Neural cell (in vitro differentiated cells): Measurements from ENCODE around the gene MOCS2. TPM values are rescaled to one million over a fixed set of nuclear protein-coding genes. Genes with fewer than 3 reads are reported as not detected.
A peak's percentile ranks its signal among the peaks of the same experiment; 100 is the strongest.

Source experiments
- H2AFZ ChIP-seq: fragments of 200-600, 300-800 bp; sonication (generic), shearing (Covaris generic); 2 replicates; pipeline ENCODE4 v1.6.0; 2014; ENCODE audit warnings: low read depth, mild to moderate bottlenecking, antibody characterized with exemption, low read length, moderate library complexity
- H3F3A ChIP-seq: fragments of 200-600 bp; shearing (Covaris generic); 2 replicates; pipeline ENCODE4 v1.6.1; 2016; ENCODE audit warnings: mild to moderate bottlenecking, moderate library complexity, mixed read lengths, antibody characterized with exemption, low read length; ENCODE audit not compliant: insufficient read depth, poor library complexity, severe bottlenecking
- H3K27ac ChIP-seq: fragments of 200-600, 300-800 bp; sonication (generic), shearing (Covaris generic); 2 replicates; pipeline ENCODE4 v1.5.1; 2014; ENCODE audit warnings: mild to moderate bottlenecking, low read length, moderate library complexity
- H3K27me3 ChIP-seq: fragments of 300-800, 200-600 bp; sonication (generic), shearing (Covaris generic); 2 replicates; pipeline ENCODE4 v1.6.0; 2014; ENCODE audit warnings: mild to moderate bottlenecking, low read depth, low read length, moderate library complexity; ENCODE audit not compliant: insufficient read depth
- H3K36me3 ChIP-seq: fragments of 300-800, 200-600 bp; sonication (generic), shearing (Covaris generic); 2 replicates; pipeline ENCODE4 v1.5.1; 2014; ENCODE audit warnings: mild to moderate bottlenecking, antibody characterized with exemption, low read length, moderate library complexity; ENCODE audit not compliant: insufficient read depth
- H3K4me2 ChIP-seq: fragments of 300-800, 200-600 bp; sonication (generic), shearing (Covaris generic); 2 replicates; pipeline ENCODE4 v1.6.0; 2014; ENCODE audit warnings: mild to moderate bottlenecking, low read length
- H3K4me3 ChIP-seq: fragments of 300-800, 200-600 bp; sonication (generic), shearing (Covaris generic); 2 replicates; pipeline ENCODE4 v1.5.1; 2014; ENCODE audit warnings: mild to moderate bottlenecking, low read length, moderate library complexity
- H3K79me2 ChIP-seq: fragments of 200-600 bp; shearing (Covaris generic); replicated peaks from 2 replicates; pipeline ENCODE4 v1.6.0; 2014; ENCODE audit warnings: mild to moderate bottlenecking, low read length, moderate library complexity; ENCODE audit not compliant: insufficient read depth
- H3K9ac ChIP-seq: fragments of 300-800, 200-600 bp; sonication (generic), shearing (Covaris generic); 2 replicates; pipeline ENCODE4 v1.6.1; 2016; ENCODE audit warnings: mild to moderate bottlenecking, low read length, mixed read lengths
- H3K9me2 ChIP-seq: fragments of 200-600 bp; shearing (Covaris generic); 2 replicates; pipeline ENCODE4 v1.6.1; 2016; ENCODE audit warnings: mild to moderate bottlenecking, low read length, mixed read lengths; ENCODE audit not compliant: insufficient read depth
- H3K9me3 ChIP-seq: fragments of 200-600, 300-800 bp; sonication (generic), shearing (Covaris generic); 2 replicates; pipeline ENCODE4 v1.6.1; 2016; ENCODE audit warnings: mild to moderate bottlenecking, mixed run types, low read length, moderate library complexity, mixed read lengths
- H4K20me1 ChIP-seq: fragments of 200-600 bp; shearing (Covaris generic); 2 replicates; pipeline ENCODE4 v1.6.1; 2016; ENCODE audit warnings: mild to moderate bottlenecking, mixed run types; ENCODE audit not compliant: insufficient read depth
- EP300 ChIP-seq: fragments of 450-650 bp; conservative IDR thresholded peaks from 2 replicates; pipeline ENCODE4 v1.6.1; 2014; ENCODE audit warnings: antibody characterized with exemption, mild to moderate bottlenecking, moderate library complexity; ENCODE audit not compliant: poor library complexity, severe bottlenecking
- EZH2 ChIP-seq: fragments of 200-600, 300-800 bp; shearing (Covaris generic), sonication (generic); IDR thresholded peaks from 2 replicates; pipeline ENCODE4 v1.6.1; 2014; ENCODE audit warnings: antibody characterized with exemption, low read length, borderline replicate concordance, mild to moderate bottlenecking; ENCODE audit not compliant: insufficient read depth, poor library complexity, severe bottlenecking
- MXI1 ChIP-seq: fragments of 450-650 bp; conservative IDR thresholded peaks from 2 replicates; pipeline ENCODE4 v1.6.1; 2014; ENCODE audit warnings: antibody characterized with exemption, mild to moderate bottlenecking; ENCODE audit not compliant: poor library complexity, severe bottlenecking
- POLR2AphosphoS5 ChIP-seq: IDR thresholded peaks from 2 replicates; pipeline ENCODE4 v1.6.1; 2012
- RAD21 ChIP-seq: fragments of 450-650 bp; conservative IDR thresholded peaks from 2 replicates; pipeline ENCODE4 v1.6.1; 2014; ENCODE audit warnings: antibody characterized with exemption, mild to moderate bottlenecking, moderate library complexity
- REST ChIP-seq: IDR thresholded peaks from 2 replicates; pipeline ENCODE4 v1.6.1; 2012; ENCODE audit warnings: borderline replicate concordance
- SMC3 ChIP-seq: fragments of 450-650 bp; conservative IDR thresholded peaks from 2 replicates; pipeline ENCODE4 v1.6.1; 2014; ENCODE audit warnings: antibody characterized with exemption, mild to moderate bottlenecking, moderate library complexity; ENCODE audit not compliant: poor library complexity
- TAF1 ChIP-seq: IDR thresholded peaks from 2 replicates; pipeline ENCODE4 v1.6.1; 2012; ENCODE audit warnings: low read depth
- polyA plus RNA-seq: library from polyadenylated mRNA; depleted of rRNA; stranded (reverse); fragments of >200 nt; gene quantifications from 2 replicates; pipeline ENCODE4 v1.2.3, GENCODE V29; 2014
- TF ChIP-seq, protein P1 (sequence below): fragments of 450-650 bp; IDR thresholded peaks from 2 replicates; pipeline ENCODE4 v1.5.1; 2014; ENCODE audit warnings: antibody characterized with exemption, mild to moderate bottlenecking, moderate library complexity; ENCODE audit not compliant: poor library complexity, severe bottlenecking

MOCS2 gene
- polyA plus RNA-seq, 1 donor from 2014 or later, result 71.0 TPM

DNA sequence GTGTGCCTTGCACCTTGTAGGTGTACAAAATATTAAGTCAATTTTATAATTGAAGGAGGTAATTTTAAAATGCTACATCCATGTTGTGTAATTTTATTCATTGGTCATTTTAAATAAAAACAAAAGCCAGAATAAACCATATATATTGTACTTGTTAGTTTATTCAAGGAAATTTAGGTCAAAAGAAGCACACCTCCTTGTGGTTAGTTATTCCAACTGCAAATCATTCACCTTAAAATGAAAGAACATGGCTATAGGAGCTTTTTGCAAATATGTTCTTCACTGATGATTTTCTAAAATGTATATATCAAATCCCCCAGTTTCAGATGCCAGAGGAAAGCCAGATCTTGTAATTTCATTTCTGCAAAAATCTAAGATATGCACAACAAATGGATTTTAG lies 5.4 kb upstream of the MOCS2 start:
- no peaks in the 10 kb centered on the region for H4K20me1 ChIP-seq
- no peaks in the 10 kb centered on the region for H3F3A ChIP-seq
- no peaks in the 10 kb centered on the region for H3K9me3 ChIP-seq
- H3K36me3 ChIP-seq, result no peaks in the 10 kb centered on the region
- no peak overlapping the region for H3K4me2 ChIP-seq
- no peak overlapping the region for H3K9ac ChIP-seq
- TF ChIP-seq TAF1, result no peak
- no peak for TF ChIP-seq REST
- no peak for TF ChIP-seq EP300
- TF ChIP-seq POLR2AphosphoS5, result no peak
- TF ChIP-seq SMC3, result no peak
- TF ChIP-seq EZH2, result no peak
- no peak for TF ChIP-seq MXI1
- TF ChIP-seq, protein P1, sequence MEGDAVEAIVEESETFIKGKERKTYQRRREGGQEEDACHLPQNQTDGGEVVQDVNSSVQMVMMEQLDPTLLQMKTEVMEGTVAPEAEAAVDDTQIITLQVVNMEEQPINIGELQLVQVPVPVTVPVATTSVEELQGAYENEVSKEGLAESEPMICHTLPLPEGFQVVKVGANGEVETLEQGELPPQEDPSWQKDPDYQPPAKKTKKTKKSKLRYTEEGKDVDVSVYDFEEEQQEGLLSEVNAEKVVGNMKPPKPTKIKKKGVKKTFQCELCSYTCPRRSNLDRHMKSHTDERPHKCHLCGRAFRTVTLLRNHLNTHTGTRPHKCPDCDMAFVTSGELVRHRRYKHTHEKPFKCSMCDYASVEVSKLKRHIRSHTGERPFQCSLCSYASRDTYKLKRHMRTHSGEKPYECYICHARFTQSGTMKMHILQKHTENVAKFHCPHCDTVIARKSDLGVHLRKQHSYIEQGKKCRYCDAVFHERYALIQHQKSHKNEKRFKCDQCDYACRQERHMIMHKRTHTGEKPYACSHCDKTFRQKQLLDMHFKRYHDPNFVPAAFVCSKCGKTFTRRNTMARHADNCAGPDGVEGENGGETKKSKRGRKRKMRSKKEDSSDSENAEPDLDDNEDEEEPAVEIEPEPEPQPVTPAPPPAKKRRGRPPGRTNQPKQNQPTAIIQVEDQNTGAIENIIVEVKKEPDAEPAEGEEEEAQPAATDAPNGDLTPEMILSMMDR, result peak; percentile 15
- no peak for TF ChIP-seq RAD21
- no peaks in the 10 kb centered on the region for H3K79me2 ChIP-seq
- no peaks in the 10 kb centered on the region for H3K9me2 ChIP-seq
- no peaks in the 10 kb centered on the region for H3K27me3 ChIP-seq
- no peak overlapping the region for H2AFZ ChIP-seq
- no peak overlapping the region for H3K4me3 ChIP-seq
- H3K27ac ChIP-seq, result no peak overlapping the region

GRCh38 chr5:53113947-53114346 lies 4.4 kb upstream of the MOCS2 start:
- no peak for TF ChIP-seq EZH2
- no peak for TF ChIP-seq EP300
- TF ChIP-seq TAF1, result no peak
- TF ChIP-seq POLR2AphosphoS5, result no peak
- no peak for TF ChIP-seq RAD21
- TF ChIP-seq, protein P1, result no peak
- no peak for TF ChIP-seq REST
- TF ChIP-seq SMC3, result no peak
- TF ChIP-seq MXI1, result no peak
- Histone ChIP-seq H3K4me3 (no peak overlapping the region), H3K36me3 (no peaks in the 10 kb centered on the region)

More at GRCh38 chr5:53113947-53114346, 4.4 kb upstream of the MOCS2 start:
- Histone ChIP-seq H3K9ac (no peak overlapping the region), H3K27ac (no peak overlapping the region), H2AFZ (no peak overlapping the region), H3K9me3 (no peaks in the 10 kb centered on the region), H3K79me2 (no peaks in the 10 kb centered on the region), H3K9me2 (no peaks in the 10 kb centered on the region), H3F3A (no peaks in the 10 kb centered on the region), H4K20me1 (no peaks in the 10 kb centered on the region), H3K27me3 (no peaks in the 10 kb centered on the region), H3K4me2 (no peak overlapping the region)
